ENCODE results near the gene YIF1B.
A peak's percentile ranks its signal among the peaks of the same experiment; 100 is the strongest.
"Not testable (repeated sequence)": the region's sequence is repeated elsewhere in the genome, so short reads cannot be mapped to it uniquely, and the experiment has no call there.

The YIF1B gene

GRCh38 chr19:38274739-38275138 lies 41.0 kb downstream of the YIF1B start:
- DNase-seq (ENCODE audit: low read depth): no peak

- DNase-seq (ENCODE audit: low read depth): no peak
Observed at GRCh38 chr19:38273499-38273898, 42.2 kb downstream of the YIF1B start.

- DNase-seq (ENCODE audit: low read depth): no peak
Observed at GRCh38 chr19:38270587-38271167, 45.1 kb downstream of the YIF1B start.

- DNase-seq (ENCODE audit: low read depth): no peak
Observed at GRCh38 chr19:38268539-38268938, 47.2 kb downstream of the YIF1B start.

- no peak for DNase-seq (ENCODE audit: low read depth)
Observed at GRCh38 chr19:38267761-38268483, 47.8 kb downstream of the YIF1B start.

- DNase-seq (ENCODE audit: low read depth): no peak
Observed at GRCh38 chr19:38266981-38267597, 48.7 kb downstream of the YIF1B start.

- no peak for DNase-seq (ENCODE audit: low read depth)
Observed at GRCh38 chr19:38265921-38266429, 49.8 kb downstream of the YIF1B start.

GRCh38 chr19:38265213-38265861 lies 50.4 kb downstream of the YIF1B start:
- no peak for DNase-seq (ENCODE audit: low read depth)

- peak; percentile 25 for DNase-seq (ENCODE audit: low read depth)
Observed at GRCh38 chr19:38264486-38265212, 51.1 kb downstream of the YIF1B start, which contains the start of gene SPINT2. TSS of gene SPINT2 (plus strand) at chr19:38264573. CDS start at chr19:38264893, 320 bp downstream.

- DNase-seq (ENCODE audit: low read depth): peak; percentile 61
Observed at GRCh38 chr19:38263689-38264485, 51.9 kb downstream of the YIF1B start.

GRCh38 chr19:38262585-38263268 lies 53.0 kb downstream of the YIF1B start:
- no peak for DNase-seq (ENCODE audit: low read depth)

- not testable (repeated sequence) for DNase-seq (ENCODE audit: low read depth)
Observed at GRCh38 chr19:38261942-38262341, 53.8 kb downstream of the YIF1B start.

GRCh38 chr19:38255383-38256014 lies 60.2 kb downstream of the YIF1B start:
- DNase-seq (ENCODE audit: low read depth): no peak

- no peak for DNase-seq (ENCODE audit: low read depth)
Observed at GRCh38 chr19:38253788-38254187, 62.0 kb downstream of the YIF1B start.
